ENCODE results near the gene ARHGAP44. TPM values are rescaled to one million over a fixed set of nuclear protein-coding genes. Genes with fewer than 3 reads are reported as not detected.

Gene ARHGAP44
- polyA plus RNA-seq, 1 donor (not counting 4 experiments of a cell fraction or from before 2014, with no cell fraction given), result 2.2 TPM

DNA sequence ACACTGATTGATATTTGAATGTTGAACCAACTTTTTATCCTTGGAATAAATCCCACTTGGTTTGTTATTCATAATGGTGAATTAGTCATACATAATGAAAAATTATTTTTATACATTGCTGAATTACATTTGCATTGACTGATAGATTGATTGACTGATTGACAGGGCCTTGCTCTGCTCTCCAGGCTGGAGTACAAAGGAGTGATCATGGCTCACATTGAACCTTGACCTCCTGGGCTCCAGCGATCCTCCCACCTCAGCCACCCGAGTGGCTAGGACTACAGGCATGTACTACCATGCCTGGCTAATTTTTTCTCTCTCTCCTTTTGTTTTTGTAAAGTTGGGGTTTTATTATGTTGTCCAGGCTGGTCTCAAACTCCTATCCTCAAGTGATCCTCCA is 97.8 kb downstream of the ARHGAP44 start:
- Histone ChIP-seq H3K4me1 (ENCODE audit: control insufficient read depth, extremely low read depth, insufficient read depth, low read length) (no peaks in the 10 kb centered on the region), H3K79me2 (ENCODE audit: control insufficient read depth, insufficient read depth, low read length) (no peaks in the 10 kb centered on the region), H4K20me1 (ENCODE audit: control insufficient read depth, extremely low read depth, insufficient read depth, low read length) (no peaks in the 10 kb centered on the region), H2AFZ (ENCODE audit: control insufficient read depth, low read length) (no peak overlapping the region), H3K9me3 (ENCODE audit: control insufficient read depth, low read depth, low read length) (no peaks in the 10 kb centered on the region), H3K4me3 (ENCODE audit: control insufficient read depth in 2 of 3, extremely low read depth in 1 of 3, insufficient read depth in 2 of 3, low read depth in 1 of 3, low read length in 3 of 3) (no peak overlapping the region), H3K27me3 (ENCODE audit: control insufficient read depth, extremely low read depth, insufficient read depth, low read length) (no peaks in the 10 kb centered on the region), H3K9ac (ENCODE audit: control insufficient read depth, extremely low read depth, insufficient read depth, low read length) (no peak overlapping the region), H3K36me3 (ENCODE audit: control insufficient read depth in 2 of 2, extremely low read depth in 1 of 2, insufficient read depth in 2 of 2, low read length in 2 of 2) (no peaks in the 10 kb centered on the region), H3K9me1 (ENCODE audit: control insufficient read depth, extremely low read depth, insufficient read depth, low read length) (no peaks in the 10 kb centered on the region), H3K4me2 (ENCODE audit: control insufficient read depth, extremely low read depth, insufficient read depth, low read depth, low read length) (no peak overlapping the region), H3K27ac (ENCODE audit: control insufficient read depth, insufficient read depth, low read length) (no peak overlapping the region)
- DNase-seq (ENCODE audit: low read depth, low spot score), result no peak
- no peak for TF ChIP-seq EZH2 (IDR thresholded peaks at IDR 0.05; ENCODE audit: low read length)
- TF ChIP-seq CTCF (optimal IDR thresholded peaks at IDR 0.05 in 1 of 3, IDR thresholded peaks at IDR 0.05 in 1 of 3, conservative IDR thresholded peaks at IDR 0.05 in 1 of 3; ENCODE audit: extremely low read depth in 1 of 3, insufficient read depth in 2 of 3, low read length in 3 of 3), result no peak
- dilution Hi-C loops (cut with MboI; ENCODE audit: extremely low pct_ligation_motif_present, low sequenced_read_pairs), result no loop called here
- FAIRE-seq, result no peak

DNA sequence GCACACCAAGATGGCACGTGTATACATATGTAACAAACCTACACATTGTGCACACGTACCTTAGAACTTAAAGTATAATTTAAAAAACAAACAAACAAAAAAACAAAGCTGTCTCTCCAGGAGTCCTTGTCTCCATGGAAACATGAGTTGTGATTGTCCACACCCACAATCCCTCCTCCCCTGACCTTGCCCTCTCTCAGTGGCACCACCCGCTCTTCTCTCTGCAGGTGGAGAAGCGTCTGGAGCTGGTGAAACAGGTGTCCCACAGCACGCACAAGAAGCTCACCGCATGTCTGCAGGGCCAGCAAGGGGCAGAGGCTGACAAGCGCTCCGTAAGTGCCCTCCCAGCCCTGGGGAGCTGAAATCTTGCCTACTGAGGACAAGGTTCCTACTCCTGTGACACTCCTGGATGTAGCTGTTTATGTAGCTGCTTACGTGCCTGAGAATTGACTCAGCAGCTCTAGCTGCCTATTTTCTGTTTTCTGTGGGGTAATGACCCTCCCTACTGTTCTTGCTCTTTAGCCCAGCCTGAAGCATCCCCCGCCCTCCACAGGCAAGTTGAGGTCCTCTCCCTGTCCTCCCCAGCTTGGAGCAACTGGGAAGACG is 107.0 kb downstream of the ARHGAP44 start:
- Histone ChIP-seq H3K36me3 (ENCODE audit: control insufficient read depth in 2 of 2, extremely low read depth in 1 of 2, insufficient read depth in 2 of 2, low read length in 2 of 2) (no peaks in the 10 kb centered on the region), H3K27ac (ENCODE audit: control insufficient read depth, insufficient read depth, low read length) (no peak overlapping the region), H3K79me2 (ENCODE audit: control insufficient read depth, insufficient read depth, low read length) (no peaks in the 10 kb centered on the region), H3K4me1 (ENCODE audit: control insufficient read depth, extremely low read depth, insufficient read depth, low read length) (no peaks in the 10 kb centered on the region), H3K9me1 (ENCODE audit: control insufficient read depth, extremely low read depth, insufficient read depth, low read length) (no peaks in the 10 kb centered on the region), H3K4me3 (ENCODE audit: control insufficient read depth in 2 of 3, extremely low read depth in 1 of 3, insufficient read depth in 2 of 3, low read depth in 1 of 3, low read length in 3 of 3) (no peak overlapping the region), H3K27me3 (ENCODE audit: control insufficient read depth, extremely low read depth, insufficient read depth, low read length) (no peaks in the 10 kb centered on the region), H3K9me3 (ENCODE audit: control insufficient read depth, low read depth, low read length) (no peaks in the 10 kb centered on the region), H3K4me2 (ENCODE audit: control insufficient read depth, extremely low read depth, insufficient read depth, low read depth, low read length) (no peak overlapping the region), H2AFZ (ENCODE audit: control insufficient read depth, low read length) (no peak overlapping the region), H4K20me1 (ENCODE audit: control insufficient read depth, extremely low read depth, insufficient read depth, low read length) (no peaks in the 10 kb centered on the region), H3K9ac (ENCODE audit: control insufficient read depth, extremely low read depth, insufficient read depth, low read length) (no peak overlapping the region)
- DNase-seq (ENCODE audit: low read depth, low spot score) (no peak), FAIRE-seq (no peak)
- dilution Hi-C loops (cut with MboI; ENCODE audit: extremely low pct_ligation_motif_present, low sequenced_read_pairs), result no loop called here
- TF ChIP-seq CTCF (optimal IDR thresholded peaks at IDR 0.05 in 1 of 3, IDR thresholded peaks at IDR 0.05 in 1 of 3, conservative IDR thresholded peaks at IDR 0.05 in 1 of 3; ENCODE audit: extremely low read depth in 1 of 3, insufficient read depth in 2 of 3, low read length in 3 of 3) (no peak), EZH2 (IDR thresholded peaks at IDR 0.05; ENCODE audit: low read length) (no peak)
